CD4-positive, alpha-beta T cell treated with Interleukin-6 at 100 ng/mL for 8 hours (primary cell): Measurements from ENCODE around the gene TMEM8B.
A peak's percentile ranks its signal among the peaks of the same experiment; 100 is the strongest.

Experiments
- DNase-seq: peaks from one replicate; pipeline ENCODE4 v3.0.0-alpha.2; 2020; ENCODE audit warnings: mixed read lengths, low spot score

The TMEM8B gene, protein sequence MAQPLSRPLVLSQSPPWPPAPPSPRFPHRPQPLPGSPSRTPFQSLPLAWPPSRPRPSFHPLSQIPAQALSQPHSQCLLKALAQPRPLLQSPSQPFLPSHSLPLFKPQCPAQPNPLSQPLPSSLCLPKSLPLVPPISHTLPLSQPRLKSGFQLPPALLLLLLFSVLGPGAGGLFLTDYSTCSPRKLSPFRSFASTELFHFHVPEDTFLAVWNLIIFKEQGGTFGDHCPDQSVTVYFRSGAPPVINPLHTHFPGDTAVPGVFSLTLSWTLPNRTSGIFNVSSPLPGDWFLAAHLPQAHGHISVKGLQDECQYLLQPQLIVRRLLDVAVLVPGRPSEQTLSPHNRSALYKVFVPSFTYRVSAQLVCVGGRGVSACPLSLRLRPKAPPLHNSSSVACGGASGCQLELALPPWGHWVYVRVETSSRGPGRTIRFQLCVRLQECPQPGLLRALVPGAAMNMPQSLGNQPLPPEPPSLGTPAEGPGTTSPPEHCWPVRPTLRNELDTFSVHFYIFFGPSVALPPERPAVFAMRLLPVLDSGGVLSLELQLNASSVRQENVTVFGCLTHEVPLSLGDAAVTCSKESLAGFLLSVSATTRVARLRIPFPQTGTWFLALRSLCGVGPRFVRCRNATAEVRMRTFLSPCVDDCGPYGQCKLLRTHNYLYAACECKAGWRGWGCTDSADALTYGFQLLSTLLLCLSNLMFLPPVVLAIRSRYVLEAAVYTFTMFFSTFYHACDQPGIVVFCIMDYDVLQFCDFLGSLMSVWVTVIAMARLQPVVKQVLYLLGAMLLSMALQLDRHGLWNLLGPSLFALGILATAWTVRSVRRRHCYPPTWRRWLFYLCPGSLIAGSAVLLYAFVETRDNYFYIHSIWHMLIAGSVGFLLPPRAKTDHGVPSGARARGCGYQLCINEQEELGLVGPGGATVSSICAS

DNA sequence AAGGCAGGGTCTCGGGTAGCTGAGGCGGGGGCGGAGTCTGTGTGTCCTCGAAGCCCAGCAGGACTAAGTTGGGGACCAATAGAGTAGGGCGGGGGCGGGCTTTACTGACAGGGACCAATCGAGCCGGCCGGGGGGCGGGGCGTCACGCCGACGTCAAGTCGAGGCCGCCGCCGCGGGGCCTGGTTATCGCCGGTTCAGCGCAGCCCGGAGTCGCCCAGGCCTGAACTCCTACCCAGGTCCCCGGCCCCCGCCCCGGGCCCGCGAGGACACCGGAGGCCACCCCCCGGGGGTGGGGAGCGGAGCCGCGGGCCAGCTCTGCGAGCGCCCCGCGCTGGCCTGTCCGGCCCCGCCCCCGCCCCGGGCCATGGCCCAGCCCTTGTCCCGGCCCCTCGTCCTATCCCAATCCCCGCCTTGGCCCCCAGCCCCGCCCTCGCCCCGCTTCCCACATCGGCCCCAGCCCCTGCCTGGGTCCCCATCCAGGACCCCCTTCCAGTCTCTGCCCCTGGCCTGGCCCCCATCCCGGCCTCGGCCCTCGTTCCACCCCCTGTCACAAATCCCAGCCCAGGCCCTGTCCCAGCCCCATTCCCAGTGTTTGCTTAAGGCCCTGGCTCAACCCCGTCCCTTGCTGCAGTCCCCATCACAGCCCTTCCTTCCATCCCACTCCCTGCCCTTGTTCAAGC lies at the start of gene TMEM8B:
TMEM8B (plus strand) TSS at position 145 of the 680 bp plus-strand sequence; CDS start at position 365, 220 bp downstream.
- peak; percentile 93 for DNase-seq

DNA sequence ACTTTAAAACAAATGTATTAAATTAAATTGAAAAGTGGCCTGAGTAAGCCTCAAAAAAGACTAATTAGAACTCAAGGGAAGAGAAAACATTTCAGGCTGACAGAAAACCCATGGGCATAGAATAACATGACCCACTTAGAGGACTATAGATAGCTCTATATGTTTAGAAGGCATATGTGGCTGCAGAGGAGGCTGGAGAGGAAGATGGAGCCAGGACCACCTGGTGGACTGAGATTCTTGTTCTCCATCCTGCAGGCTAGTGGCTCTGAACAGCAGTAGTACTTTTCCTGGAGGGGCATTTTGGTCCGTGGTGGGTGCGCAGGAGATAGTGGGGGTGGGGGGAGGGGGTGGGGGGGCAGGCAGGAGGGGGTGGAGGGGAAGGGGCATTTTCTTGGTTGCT lies 48.0 kb upstream of the TMEM8B start:
- no peak for DNase-seq

DNA sequence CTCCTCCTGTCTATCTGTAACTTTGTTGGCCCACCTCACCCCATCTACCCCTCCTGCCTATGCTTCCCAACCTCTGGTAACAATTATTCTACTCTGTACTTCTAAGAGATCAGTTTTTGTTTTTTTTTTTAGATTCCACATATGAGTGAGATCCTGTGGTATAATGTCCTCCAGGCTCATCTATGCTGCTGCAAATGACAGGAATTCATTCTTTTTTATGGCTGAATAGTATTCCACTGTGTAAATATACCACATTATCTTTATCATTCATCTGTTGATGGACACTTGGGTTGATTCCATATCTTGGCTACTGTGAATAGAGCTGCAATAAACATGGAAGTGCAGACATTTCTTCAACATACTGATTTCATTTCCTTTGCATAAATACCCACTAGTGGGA lies 45.6 kb upstream of the TMEM8B start:
- no peak for DNase-seq

DNA sequence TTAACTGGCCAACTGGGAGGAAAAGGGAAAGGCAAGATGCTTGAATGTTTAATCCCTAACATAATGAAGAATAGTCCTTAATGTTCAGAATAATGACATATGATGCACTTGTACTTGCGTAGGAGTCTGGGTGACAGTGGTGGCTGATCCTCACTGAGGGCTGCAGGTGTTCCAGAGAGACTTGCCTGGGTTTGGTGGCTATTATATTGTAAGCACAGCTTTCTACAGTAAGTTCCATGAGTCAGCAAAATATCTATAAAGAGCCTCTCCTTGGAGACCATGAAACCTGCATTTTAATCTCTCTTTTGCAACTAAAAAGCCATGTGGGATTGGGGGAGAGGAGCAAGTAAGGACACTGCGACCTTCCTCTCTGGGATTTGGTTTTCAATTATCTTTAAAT lies 39.5 kb upstream of the TMEM8B start:
- no peak for DNase-seq

DNA sequence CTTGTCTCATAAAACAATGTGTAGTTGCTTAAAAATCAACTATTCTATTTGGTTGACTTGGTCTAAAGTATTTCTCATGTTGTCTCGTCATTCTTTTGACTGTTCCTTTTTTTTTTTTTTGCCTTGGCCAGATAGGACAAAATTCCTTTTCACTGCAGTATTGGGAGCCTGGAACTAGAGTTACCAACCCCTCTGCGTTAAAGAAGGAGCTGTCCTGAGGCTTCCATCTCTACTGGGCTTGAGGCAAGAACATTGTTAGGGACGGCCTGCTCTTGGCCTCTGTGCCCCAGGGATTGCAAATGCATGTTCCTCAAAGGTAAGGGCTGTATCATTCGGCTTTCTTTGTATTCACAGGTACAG lies 39.0 kb upstream of the TMEM8B start:
- no peak for DNase-seq

DNA sequence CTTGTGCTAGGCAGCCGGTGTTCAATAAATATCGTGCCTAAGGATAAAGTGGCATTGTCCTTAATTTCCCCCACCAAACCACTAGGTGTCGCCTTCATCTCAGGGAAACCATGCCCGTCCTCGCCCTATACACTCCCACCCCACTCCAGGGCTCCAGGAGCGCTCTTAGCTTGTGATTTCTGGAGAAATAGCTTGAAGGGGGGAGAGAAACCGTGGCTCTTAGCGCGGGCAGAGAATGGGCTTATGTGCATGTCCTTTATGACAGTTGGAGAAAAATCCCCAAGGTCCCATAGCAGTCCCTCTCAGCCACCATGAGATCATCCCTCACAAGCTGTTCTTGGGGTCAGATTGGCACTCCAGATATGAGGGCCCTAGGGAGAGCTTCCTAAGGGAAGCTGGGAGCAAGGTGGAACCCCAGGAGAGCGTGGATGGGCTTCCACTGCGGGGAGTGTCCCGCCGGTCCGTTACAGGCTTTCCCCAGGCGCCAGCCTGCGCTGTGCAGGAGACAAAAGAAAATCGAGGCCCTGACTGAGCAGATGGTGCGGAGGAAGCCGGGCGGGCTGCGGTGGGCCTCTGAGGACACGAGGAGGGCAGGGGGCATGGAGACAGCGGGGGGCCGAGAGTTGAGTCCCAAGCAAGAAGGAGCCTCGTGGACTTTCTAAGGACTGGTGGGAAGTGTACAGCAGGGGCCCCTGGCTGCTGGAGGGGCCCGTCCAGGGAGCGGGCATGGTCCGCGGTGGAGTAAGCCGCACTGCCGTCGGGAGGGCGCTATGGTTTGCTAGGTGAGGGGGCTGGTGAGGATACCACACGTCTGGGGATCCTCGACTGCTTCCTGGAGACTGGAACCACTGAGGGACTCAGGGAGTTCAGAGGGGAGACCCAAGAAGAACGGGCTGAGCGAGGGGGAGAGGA lies 38.4 kb upstream of the TMEM8B start:
- peak; percentile 62 for DNase-seq

DNA sequence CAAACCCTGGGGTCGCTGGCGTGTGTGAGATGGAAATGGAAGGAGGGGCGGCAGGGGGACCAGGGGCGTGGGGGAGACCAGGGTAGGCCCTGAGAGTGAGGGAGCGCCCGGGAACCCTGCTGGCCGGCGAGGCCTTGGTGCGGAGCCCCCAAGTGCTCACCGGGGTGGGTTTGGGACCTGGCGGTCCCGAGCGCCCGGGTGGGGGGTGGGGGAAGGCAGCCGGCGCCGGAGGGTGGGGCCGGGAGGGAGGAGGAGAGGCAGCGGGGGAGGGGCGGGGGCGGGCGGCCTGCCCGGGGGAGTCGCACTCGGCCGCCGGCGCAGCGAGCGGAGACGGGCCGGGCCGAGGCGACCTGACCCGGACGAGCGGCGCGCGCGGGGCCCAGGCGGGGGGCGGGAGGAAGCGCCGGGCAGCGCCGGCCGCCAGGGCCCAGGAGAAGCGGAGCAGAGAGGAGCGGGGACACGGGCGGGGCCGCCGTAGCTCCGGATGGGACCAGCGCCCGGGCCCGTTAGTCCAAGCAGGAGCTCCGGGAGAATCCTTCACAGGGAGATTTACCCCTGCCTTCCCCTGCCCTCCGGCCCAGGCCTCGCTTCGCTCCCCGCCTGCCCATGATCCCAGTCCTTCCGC lies 37.6 kb upstream of the TMEM8B start, which contains the start of gene NPR2:
NPR2 (plus strand) TSS at position 295 of the 625 bp plus-strand sequence. CDS start 818 bp downstream, outside the sequence.
- no peak for DNase-seq

DNA sequence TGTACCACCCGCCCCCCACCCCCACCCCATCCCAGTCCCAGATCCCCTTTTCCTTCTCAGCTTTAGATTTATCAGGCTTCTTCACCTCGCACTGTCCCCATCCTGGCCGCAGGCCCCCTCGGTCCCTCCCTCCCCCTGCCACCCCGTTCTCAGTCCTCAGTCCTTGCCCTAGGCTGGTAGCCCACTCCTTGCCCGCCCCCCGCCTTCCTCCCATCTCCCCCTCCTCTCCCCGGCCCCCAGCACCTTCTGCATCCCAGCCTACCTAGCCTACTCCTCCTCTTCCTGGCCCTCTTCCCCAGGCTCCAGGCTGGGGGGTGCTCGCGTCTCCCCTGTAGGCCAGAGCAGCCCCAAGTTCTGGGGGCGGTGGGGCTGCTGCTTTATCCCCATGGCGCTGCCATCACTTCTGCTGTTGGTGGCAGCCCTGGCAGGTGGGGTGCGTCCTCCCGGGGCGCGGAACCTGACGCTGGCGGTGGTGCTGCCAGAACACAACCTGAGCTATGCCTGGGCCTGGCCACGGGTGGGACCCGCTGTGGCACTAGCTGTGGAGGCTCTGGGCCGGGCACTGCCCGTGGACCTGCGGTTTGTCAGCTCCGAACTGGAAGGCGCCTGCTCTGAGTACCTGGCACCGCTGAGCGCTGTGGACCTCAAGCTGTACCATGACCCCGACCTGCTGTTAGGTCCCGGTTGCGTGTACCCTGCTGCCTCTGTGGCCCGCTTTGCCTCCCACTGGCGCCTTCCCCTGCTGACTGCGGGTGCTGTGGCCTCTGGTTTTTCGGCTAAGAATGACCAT lies 36.8 kb upstream of the TMEM8B start:
- no peak for DNase-seq

DNA sequence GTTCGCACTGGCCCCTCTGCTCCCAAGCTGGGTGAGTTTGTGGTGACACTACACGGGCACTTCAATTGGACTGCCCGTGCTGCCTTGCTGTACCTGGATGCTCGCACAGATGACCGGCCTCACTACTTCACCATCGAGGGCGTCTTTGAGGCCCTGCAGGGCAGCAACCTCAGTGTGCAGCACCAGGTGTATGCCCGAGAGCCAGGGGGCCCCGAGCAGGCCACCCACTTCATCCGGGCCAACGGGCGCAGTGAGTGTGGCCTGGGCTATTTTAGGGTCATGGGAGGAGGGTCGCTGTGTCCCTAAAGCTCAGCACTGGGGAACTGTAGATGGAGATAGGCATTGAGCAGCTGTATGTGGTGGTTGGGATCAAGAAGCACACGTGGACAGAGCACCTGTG lies 36.2 kb upstream of the TMEM8B start:
- no peak for DNase-seq

DNA sequence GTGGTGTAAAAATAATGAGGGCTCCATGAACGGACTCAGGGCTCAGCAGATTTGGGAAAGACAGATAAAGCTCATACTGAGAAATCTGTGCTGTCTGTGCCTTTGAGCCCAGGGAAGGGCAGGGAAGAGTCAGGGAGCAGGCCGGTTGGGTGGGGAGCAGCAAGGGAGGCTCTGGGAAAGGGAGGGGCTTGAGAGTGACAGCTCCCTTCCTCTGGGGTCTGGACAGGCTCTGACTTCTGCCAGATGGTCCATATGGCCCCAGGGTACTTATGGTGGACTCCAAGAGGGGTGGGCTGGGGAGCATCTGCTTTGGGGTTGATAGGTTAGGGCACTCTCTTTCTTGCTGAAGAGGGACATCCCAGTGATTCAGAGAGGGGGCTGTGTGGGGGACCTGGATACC lies 35.6 kb upstream of the TMEM8B start:
- no peak for DNase-seq

DNA sequence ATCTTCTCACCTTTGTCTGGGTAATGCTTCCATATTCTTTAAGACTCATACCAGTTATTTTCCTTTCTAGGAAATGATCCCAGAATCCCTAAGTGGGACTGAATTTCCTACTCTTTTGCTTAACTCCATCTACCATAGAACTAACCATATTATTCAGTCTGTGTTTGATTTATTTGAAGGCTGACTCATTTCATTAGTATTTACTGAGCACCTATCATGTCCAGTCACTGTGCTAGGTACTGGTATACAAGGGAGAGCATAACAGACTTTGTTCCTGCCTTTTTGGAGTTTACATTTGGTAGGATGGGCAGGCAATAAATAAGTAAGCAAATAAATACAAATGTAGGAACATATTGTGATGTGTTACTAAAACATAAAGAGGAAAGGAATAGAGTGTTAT lies 33.3 kb upstream of the TMEM8B start:
- no peak for DNase-seq

DNA sequence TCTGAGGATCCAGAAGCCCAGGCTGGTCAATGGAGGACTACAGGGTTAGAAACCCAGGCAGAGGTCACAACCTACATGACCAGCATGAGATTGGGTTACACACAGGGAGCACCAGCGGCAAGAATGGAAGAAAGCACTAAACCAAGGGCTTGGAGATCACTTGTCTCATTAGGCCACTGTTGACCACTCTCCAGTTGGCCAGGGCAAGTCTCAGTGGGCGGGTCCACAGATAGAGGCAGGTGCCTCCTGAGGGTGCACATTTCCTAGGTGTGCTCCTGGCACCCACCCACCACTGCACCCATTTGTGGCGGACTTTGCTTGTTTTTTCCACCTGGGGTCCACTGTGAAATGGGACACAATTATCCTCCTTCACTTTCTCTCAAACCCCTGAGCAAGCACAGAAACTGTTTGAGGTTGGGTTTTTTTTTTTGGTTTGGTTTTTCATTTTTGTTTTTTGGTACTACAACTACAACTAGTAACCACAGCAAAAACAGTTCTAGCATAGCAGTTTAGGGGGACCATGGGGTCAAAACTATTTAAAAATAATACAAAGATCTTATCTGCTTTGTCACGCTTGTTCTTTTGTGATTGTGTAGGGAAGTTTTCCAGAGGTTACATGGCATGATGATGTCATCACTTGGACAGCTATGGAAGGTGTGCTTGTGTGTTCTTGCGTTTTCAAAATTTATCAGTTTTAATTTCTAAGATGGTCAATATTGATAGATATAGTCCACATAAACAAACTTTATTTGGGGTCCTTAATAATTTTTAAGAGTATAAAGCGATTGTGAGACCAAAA lies 31.5 kb upstream of the TMEM8B start:
- DNase-seq, result no peak

DNA sequence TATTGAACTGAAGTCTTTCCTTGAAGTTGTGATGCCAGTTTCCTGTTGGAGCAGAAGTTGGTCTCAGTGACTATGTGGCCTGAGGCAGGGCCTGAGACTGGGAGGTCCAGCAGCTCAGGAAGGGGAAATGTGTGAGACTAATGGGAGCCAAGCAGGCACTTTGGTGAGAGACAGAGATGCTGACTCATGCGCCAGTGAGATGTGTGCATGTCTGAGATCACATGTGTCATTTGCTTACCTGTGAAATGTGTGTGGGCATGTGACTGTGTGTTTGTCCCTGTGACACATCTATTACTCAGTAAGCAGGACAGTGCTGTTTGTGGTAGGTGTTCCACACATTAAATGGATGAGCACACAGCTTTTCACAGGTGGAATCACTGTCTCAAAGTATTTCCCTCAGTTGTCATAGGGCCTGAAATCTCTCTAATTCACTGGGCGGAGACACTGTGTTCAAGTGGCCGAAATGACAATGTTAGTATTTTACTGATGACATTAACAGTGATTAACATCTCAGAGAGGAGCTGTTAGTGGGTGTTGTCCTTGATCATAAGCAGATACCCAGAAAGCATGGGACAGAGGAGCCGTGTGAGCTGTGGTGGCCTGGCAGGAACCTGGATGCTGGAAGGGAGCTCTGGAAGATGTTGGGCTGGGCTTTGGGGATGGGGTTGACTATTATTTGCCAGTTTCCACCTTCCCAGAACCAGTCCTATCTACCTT lies 30.2 kb upstream of the TMEM8B start:
- no peak for DNase-seq

DNA sequence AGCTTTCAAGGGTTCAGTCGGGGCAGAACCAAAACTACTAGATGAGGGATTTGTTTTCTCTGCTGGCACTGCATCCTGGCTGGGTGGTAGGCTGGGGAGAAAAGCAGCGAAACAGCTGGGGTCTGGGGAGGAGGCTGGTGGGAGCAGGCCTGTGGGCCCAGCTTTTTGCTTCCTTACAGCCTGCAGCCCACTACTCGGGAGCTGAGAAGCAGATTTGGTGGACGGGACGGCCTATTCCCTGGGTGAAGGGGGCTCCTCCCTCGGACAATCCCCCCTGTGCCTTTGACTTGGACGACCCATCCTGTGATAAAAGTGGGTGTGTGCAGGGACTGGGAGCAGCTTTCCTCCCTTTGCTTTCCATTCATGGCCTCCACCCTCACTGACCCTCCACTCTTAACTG lies 28.5 kb upstream of the TMEM8B start:
- DNase-seq, result no peak

DNA sequence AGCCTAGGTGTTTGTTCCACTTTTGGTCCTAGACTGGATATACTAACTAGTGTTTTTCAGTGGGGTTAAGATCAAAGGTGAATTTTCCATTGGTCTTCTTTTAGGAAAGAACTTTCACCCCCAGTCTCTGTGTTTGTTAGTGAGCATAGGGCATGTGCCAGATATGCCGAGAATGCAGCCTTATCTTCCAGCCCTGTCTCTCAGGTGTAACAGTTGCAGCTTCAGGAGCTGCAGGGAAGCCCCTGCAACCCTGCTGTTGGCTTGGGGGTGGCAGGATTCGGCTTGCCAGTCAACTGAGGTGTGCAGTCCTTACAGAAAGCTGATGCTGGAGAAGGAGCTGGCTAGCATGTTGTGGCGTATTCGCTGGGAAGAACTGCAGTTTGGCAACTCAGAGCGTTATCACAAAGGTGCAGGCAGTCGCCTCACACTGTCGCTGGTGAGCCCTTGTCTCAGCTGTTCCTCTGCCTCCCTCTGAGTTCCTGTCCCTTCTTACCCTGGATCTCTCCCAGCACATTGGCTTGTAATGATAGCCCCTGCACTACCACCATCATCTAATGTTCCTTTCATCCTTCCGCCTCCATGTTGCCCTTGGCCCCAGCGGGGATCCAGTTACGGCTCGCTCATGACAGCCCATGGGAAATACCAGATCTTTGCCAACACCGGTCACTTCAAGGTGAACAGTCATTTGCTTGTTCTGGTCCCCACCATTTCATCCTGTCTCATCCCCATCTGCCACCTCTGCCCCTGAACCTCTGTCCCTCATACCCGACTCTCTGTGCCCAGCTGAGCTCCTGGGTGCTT lies 27.5 kb upstream of the TMEM8B start:
- DNase-seq, result no peak

DNA sequence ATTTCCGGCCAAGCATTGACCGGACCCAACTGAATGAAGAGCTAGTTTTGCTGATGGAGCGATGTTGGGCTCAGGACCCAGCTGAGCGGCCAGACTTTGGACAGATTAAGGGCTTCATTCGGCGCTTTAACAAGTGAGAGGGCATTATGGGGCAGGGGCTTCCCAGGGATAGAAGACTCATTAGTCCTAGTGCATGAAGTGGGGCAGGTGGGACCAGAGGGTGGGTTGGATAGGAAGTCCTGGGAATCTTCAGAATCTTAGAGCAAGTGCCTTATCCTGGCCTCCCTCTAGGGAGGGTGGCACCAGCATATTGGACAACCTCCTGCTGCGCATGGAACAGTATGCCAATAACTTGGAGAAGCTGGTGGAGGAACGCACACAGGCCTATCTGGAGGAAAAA lies 22.9 kb upstream of the TMEM8B start:
- DNase-seq, result no peak

DNA sequence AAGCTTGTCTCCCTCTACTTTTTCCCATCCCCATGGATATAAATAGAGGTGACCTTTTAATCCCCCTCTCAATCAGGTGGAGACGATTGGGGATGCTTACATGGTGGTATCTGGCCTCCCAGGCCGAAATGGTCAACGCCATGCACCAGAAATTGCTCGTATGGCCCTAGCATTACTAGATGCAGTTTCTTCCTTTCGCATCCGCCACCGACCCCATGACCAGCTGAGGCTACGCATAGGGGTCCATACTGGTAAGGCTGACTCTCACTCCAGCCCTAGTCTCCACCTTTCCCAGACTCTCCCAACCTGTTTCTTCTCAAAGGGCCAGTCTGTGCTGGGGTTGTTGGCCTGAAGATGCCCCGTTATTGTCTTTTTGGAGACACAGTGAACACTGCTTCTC lies 20.6 kb upstream of the TMEM8B start:
- no peak for DNase-seq

DNA sequence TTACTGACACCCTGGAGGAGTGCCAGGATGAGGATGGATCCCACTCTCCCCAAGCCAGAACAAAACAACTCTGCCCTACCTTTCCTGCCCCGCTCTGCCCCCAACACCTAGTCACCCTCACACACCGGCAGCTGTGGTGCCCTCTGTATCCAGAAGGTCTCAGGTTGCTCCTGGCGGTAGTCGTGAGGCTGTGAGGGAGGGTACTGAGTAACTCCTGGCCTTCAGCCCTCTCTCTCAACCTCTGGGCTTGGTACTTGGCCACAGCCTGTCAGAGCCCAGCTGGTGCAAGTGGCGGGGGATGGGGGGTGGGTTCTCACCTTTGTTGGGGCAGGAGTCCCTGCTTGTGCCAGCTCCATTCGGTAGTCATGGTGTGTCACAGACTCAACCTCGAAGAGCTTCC lies 18.9 kb upstream of the TMEM8B start:
- DNase-seq, result no peak
